Adrenal gland (tissue), 12 donors: Measurements from ENCODE around the gene FAM193B. TPM values are rescaled to one million over a fixed set of nuclear protein-coding genes. Genes with fewer than 3 reads are reported as not detected.

Experiments
- DNase-seq, 7 donors: peaks; one replicate each; pipeline ENCODE4 v3.0.0-alpha.2; 2019 to 2020
- H3K27ac ChIP-seq, 5 donors: fragments of 200-600 bp; sonication (generic) in 4 of 5; 1 replicate in 3 of 5; 2 replicates in 2 of 5; pipeline versions ENCODE4 v1.5.1 to v1.8.0; 2016 to 2020; ENCODE audit warnings: mild to moderate bottlenecking in 1 of 5
- H3K27me3 ChIP-seq: fragments of 200-600 bp; 2 replicates; pipeline ENCODE4 v1.8.0; 2021
- H3K36me3 ChIP-seq, 2 donors: fragments of 200-600 bp; replicated peaks in 1 of 2; 1 replicate in 1 of 2; 2 replicates in 1 of 2; pipeline versions ENCODE4 v1.5.1 to v1.8.0; 2018 to 2022
- H3K4me1 ChIP-seq, 2 donors: fragments of 200-600 bp; replicated peaks in 1 of 2; 1 replicate in 1 of 2; 2 replicates in 1 of 2; pipeline versions ENCODE4 v1.5.1 to v1.8.0; 2018 to 2021
- H3K4me3 ChIP-seq, 4 donors: fragments of 200-600 bp; sonication (generic) in 3 of 4; one replicate each; pipeline ENCODE4 v1.5.1; 2016 to 2018
- H3K9me3 ChIP-seq, 3 donors: fragments of 200-600 bp; sonication (generic) in 1 of 3; replicated peaks in 1 of 3; 1 replicate in 2 of 3; 2 replicates in 1 of 3; pipeline versions ENCODE4 v1.5.1 to v1.8.0; 2016 to 2021
- CTCF ChIP-seq, 6 experiments: fragments of 450-650 bp in 4 of 6; fragments of 200-600 bp in 2 of 6; sonication (generic) in 1 of 6; IDR thresholded peaks; 1 replicate in 5 of 6; 2 replicates in 1 of 6; pipeline versions ENCODE4 v1.5.1 to v1.8.0; 2016 to 2021; ENCODE audit warnings: antibody characterized with exemption in 6 of 6, mild to moderate bottlenecking in 2 of 6, moderate library complexity in 1 of 6
- POLR2A ChIP-seq, 2 donors: fragments of 450-650 bp; IDR thresholded peaks; one replicate each; pipeline ENCODE4 v1.6.1; 2017; ENCODE audit warnings: antibody characterized with exemption in 2 of 2, mild to moderate bottlenecking in 2 of 2, moderate library complexity in 1 of 2
- WGBS, 4 donors: extraction: QIAGEN DNeasy Blood & Tissue Kit in 2 of 4; methylation state at CpG; one replicate each; pipeline versions ENCODE4 v1.1.5 to v1.1.7; 2013 to 2017; 5-methylcytosine and 5-hydroxymethylcytosine counted together
- intact Hi-C, 2 donors: fragments of 100-400 bp; cut with DNase I; formaldehyde crosslinking; loops; one replicate each; pipeline versions ENCODE4 v1.14.1 to v1.15.0; 2022 to 2023
- polyA plus RNA-seq, 3 donors: library from polyadenylated mRNA; stranded (reverse); fragments of 200-250 nt in 2 of 3; fragments of 350-450 nt in 1 of 3; fragmentation: Illumina TruSeq in 1 of 3; extraction: RNeasy Lipid Tissue Mini Kit (QIAGEN cat#74804) in 1 of 3; gene quantifications; one replicate each; pipeline ENCODE4 v1.2.3, GENCODE V29; 2013 to 2014
- total RNA-seq, 9 donors: library from RNA; depleted of rRNA in 4 of 9; stranded (reverse); fragments of >200 nt in 4 of 9; fragments of 120-200 nt in 1 of 9; fragmentation: NEBNext Ultra II Directional in 1 of 9; extraction: Animal tissue kit (Norgen Biotek cat#: 25700) in 1 of 9; gene quantifications; one replicate each; pipeline versions ENCODE4 v1.1.0 to v1.2.4, GENCODE V29; 2013 to 2023
- donor health status: healthy with polysubstance abuse.
- donor health status: Bipolar disorder and iron deficiency.
- donor health status: DM: yes; HTN: yes; CAD: no.
- donor health status: DM: no; HTN: no; CAD: no.
- donor health status: DM: no; HTN: no; CAD: no.
- donor health status: DM: yes; HTN: yes; CAD: no.

FAM193B gene
- total and polyA plus RNA-seq, 12 donors: 18.4 to 851 (median 44.0) TPM

- Histone ChIP-seq H3K27me3 (no peaks in the 10 kb centered on the region), H3K9me3 (no peaks in the 10 kb centered on the region), H3K27ac (no peak overlapping the region), H3K4me1 (no peaks in the 10 kb centered on the region), H3K4me3 (no peak overlapping the region), H3K36me3 (peaks cover 0 to 17% of the 10 kb centered on the region in 2 donors)
- TF ChIP-seq CTCF (IDR thresholded peaks at IDR 0.05) (peak in 1 of 6 experiments; percentile 8), POLR2A (IDR thresholded peaks at IDR 0.05) (no peak)
- intact Hi-C loops: no loop called here
- WGBS, 4 donors: 76 to 85% (median 79%) methylated on average over 9 of the region's 9 CpGs
- DNase-seq: no peak
Observed at GRCh38 chr5:177507165-177507564, 47.2 kb downstream of the FAM193B start.

GRCh38 chr5:177505075-177505474 lies 49.3 kb downstream of the FAM193B start:
- no peak for TF ChIP-seq CTCF (IDR thresholded peaks at IDR 0.05)
- TF ChIP-seq POLR2A (IDR thresholded peaks at IDR 0.05): no peak
- intact Hi-C loops: no loop called here
- WGBS, 4 donors: 84 to 95% (median 91%) methylated on average over 3 to 4 of the region's 4 CpGs
- Histone ChIP-seq H3K4me1 (peaks cover 0 to 5% of the 10 kb centered on the region in 2 donors), H3K27ac (no peak overlapping the region), H3K9me3 (no peaks in the 10 kb centered on the region), H3K36me3 (no peaks in the 10 kb centered on the region), H3K4me3 (no peak overlapping the region), H3K27me3 (no peaks in the 10 kb centered on the region)
- no peak for DNase-seq

- WGBS, 4 donors: 69 to 91% (median 88%) methylated on average over 4 to 47 of the region's 47 CpGs
- intact Hi-C loops: loop anchor here (5.0 kb wide), 2 partner anchors 47 to 112 kb away; no protein-coding TSS in a partner anchor
- Histone ChIP-seq H3K9me3 (no peaks in the 10 kb centered on the region), H3K36me3 (no peaks in the 10 kb centered on the region), H3K4me1 (peaks cover 0 to 5% of the 10 kb centered on the region in 2 donors), H3K27me3 (no peaks in the 10 kb centered on the region), H3K27ac (no peak overlapping the region), H3K4me3 (no peak overlapping the region)
- TF ChIP-seq POLR2A (IDR thresholded peaks at IDR 0.05) (no peak), CTCF (IDR thresholded peaks at IDR 0.05) (no peak)
- DNase-seq: no peak
Observed at GRCh38 chr5:177504086-177505056, 50.0 kb downstream of the FAM193B start.

GRCh38 chr5:177503351-177504085 lies 50.8 kb downstream of the FAM193B start:
- no peak for TF ChIP-seq CTCF (IDR thresholded peaks at IDR 0.05)
- TF ChIP-seq POLR2A (IDR thresholded peaks at IDR 0.05): no peak
- H3K4me3 ChIP-seq: no peak overlapping the region
- H3K27me3 ChIP-seq: no peaks in the 10 kb centered on the region
- no peaks in the 10 kb centered on the region for H3K36me3 ChIP-seq
- WGBS, 4 donors: 71 to 83% (median 79%) methylated on average over 5 to 24 of the region's 24 CpGs
- no peaks in the 10 kb centered on the region for H3K9me3 ChIP-seq
- DNase-seq: no peak
- H3K27ac ChIP-seq: no peak overlapping the region
- peaks cover 2 to 6% of the 10 kb centered on the region in 2 donors for H3K4me1 ChIP-seq
- intact Hi-C loops: loop anchor here (5.0 kb wide), 2 partner anchors 46 to 111 kb away; no protein-coding TSS in a partner anchor
